HG02678 (cell line): ENCODE results near the gene SPATA2L.

Source experiments
- ATAC-seq: cut with Tn5 transposase; IDR thresholded peaks from one replicate; pipeline ENCODE4 v1.9.1; 2021; ENCODE audit warnings: mild to moderate bottlenecking, moderate library complexity; ENCODE audit not compliant: unreplicated experiment

SPATA2L gene

GRCh38 chr16:89658221-89658879 is 43.2 kb downstream of the SPATA2L start:
- peak; percentile 15 for ATAC-seq

DNA sequence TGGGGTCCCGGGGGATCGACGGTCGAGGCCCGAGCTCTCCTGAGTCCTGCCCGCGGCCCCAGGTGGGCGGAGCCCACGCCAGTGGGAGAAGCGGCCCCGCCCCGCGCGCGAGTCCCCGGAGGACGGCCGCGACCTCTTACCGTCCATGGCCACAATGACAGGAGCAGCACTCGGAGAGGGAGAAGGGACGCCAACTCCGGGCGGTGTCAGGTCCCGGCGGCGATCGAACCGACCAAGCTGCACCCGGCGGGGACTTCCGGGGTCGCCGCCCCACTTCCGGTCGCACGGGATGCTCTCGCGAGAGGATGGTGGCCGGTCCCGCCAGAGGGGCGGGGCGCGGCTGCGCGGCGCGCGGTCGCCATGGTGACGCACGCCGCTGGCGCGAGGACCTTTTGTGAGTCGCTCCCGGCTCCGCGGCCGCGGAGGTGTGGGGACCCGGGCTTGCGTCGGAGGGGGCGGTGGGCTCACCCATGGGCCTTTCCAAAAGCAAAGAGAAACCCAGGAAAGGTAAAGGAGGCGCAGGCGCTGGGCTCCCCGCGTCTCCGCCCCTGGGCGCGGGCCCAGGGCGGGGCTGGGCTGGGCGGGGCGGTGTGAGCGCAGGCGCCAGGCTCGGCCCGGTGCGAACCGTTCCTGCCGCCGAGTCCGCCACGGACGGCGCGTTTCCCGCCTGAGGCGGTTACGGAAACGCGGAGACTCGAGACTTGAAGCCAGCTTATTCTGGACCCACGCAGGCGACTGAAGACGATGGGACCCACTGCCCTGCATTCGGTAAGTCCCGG is 43.9 kb downstream of the SPATA2L start, which contains the start of the genes CHMP1A and SPATA33:
Gene CHMP1A (minus strand): TSS at position 267 of the 779 bp plus-strand sequence. CDS start 120 bp downstream, at position 147.
Gene SPATA33 (plus strand): TSS at position 395 of the 779 bp plus-strand sequence. CDS start 76 bp downstream, at position 471.
- peak; percentile 90 for ATAC-seq

- ATAC-seq, result no peak
These were observed 44.9 kb downstream of the SPATA2L start for GRCh38 chr16:89656435-89657121.

GRCh38 chr16:89655062-89655643 is 46.4 kb downstream of the SPATA2L start:
- no peak for ATAC-seq

DNA sequence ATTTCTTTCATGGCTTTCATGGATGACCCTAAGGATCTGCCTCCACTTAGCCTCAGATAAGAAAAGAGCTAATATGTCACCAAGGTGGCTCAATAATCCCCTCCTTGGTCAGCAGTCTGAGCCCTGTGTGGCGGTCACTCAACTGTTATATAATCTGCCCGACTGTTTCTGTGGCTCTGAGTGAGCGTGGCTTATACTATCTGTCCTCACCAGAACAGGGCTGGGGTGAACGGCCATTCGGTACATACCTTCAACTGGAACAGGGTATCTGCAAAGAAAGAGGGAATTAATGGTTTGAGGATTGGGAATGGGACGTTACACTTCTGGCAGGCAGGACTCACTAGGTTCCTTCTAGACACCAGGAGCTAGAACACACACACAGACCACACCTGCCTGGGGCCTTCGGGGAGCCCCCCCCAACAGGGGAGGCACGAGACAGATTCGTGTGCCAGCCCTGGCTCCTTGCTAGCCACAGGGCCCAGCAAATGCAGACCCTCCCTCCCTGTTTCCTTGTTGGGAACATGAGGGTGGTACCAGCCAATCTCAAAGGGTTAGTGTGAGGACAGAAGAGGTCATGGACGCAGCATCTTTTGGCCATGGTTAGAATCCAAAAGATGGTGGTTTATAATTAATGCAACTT is 47.7 kb downstream of the SPATA2L start:
- no peak for ATAC-seq

- ATAC-seq, result no peak
These were observed 49.9 kb downstream of the SPATA2L start for GRCh38 chr16:89651584-89651983.

DNA sequence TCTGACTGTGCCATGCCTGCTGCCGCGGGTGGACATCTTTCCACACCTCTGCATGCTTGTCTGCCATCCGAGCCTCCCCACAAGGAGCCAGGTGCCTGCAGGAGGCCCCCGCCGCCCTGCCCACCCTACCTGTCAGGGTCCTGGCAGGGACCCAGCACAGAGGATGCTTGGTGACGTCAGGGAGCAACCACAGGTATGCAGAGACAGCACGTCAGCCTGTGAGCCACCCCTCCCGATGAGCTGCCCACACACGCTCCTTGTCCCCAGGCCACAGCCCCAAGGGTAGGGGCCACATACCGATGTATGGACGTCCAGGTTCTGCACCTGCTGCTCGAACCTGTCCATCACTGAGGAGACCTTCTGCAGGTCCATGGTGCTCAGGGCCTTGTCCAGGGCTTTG is 54.6 kb downstream of the SPATA2L start:
- no peak for ATAC-seq
